Vagina (tissue), 2 donors: ENCODE data around the gene CPNE6.

Experiments
- POLR2A ChIP-seq, 2 donors: fragments of 450-650 bp; IDR thresholded peaks; one replicate each; pipeline ENCODE4 v1.6.1; 2017; ENCODE audit warnings: antibody characterized with exemption in 2 of 2, mild to moderate bottlenecking in 2 of 2, moderate library complexity in 2 of 2
- TF ChIP-seq, protein P1 (sequence below), 3 experiments: fragments of 450-650 bp in 2 of 3; fragments of 200-600 bp in 1 of 3; sonication (generic) in 1 of 3; IDR thresholded peaks; one replicate each; pipeline ENCODE4 v1.5.1; 2017 to 2019; ENCODE audit warnings: antibody characterized with exemption in 3 of 3, mild to moderate bottlenecking in 2 of 3, moderate library complexity in 2 of 3

- TF ChIP-seq, protein P1, sequence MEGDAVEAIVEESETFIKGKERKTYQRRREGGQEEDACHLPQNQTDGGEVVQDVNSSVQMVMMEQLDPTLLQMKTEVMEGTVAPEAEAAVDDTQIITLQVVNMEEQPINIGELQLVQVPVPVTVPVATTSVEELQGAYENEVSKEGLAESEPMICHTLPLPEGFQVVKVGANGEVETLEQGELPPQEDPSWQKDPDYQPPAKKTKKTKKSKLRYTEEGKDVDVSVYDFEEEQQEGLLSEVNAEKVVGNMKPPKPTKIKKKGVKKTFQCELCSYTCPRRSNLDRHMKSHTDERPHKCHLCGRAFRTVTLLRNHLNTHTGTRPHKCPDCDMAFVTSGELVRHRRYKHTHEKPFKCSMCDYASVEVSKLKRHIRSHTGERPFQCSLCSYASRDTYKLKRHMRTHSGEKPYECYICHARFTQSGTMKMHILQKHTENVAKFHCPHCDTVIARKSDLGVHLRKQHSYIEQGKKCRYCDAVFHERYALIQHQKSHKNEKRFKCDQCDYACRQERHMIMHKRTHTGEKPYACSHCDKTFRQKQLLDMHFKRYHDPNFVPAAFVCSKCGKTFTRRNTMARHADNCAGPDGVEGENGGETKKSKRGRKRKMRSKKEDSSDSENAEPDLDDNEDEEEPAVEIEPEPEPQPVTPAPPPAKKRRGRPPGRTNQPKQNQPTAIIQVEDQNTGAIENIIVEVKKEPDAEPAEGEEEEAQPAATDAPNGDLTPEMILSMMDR (IDR thresholded peaks at IDR 0.05), result no peak
- TF ChIP-seq POLR2A (IDR thresholded peaks at IDR 0.05), result no peak
Measured at GRCh38 chr14:24092110-24092504, 20.7 kb downstream of the CPNE6 start.
